Measurements from ENCODE around the gene GGTA1. TPM values are rescaled to one million over a fixed set of nuclear protein-coding genes. Genes with fewer than 3 reads are reported as not detected.

Gene GGTA1
- total and polyA plus RNA-seq, 2 donors (not counting 1 experiment from before 2014, with no cell fraction given) = not detected

- Histone ChIP-seq H3K4me1 (ENCODE audit: control insufficient read depth, extremely low read depth, insufficient read depth, low read length) (no peaks in the 10 kb centered on the region), H3K9me3 (ENCODE audit: control insufficient read depth, insufficient read depth, low read depth, low read length) (no peaks in the 10 kb centered on the region), H4K20me1 (ENCODE audit: control insufficient read depth, extremely low read depth, insufficient read depth, low read length) (no peaks in the 10 kb centered on the region), H3K4me3 (replicated peaks in 1 of 4; ENCODE audit: control extremely low read depth in 1 of 4, insufficient read depth in 1 of 4, low read depth in 3 of 4, low read length in 4 of 4) (no peak overlapping the region), H3K27ac (ENCODE audit: insufficient read depth, low read length) (no peak overlapping the region), H2AFZ (ENCODE audit: low read length) (no peak overlapping the region), H3K36me3 (ENCODE audit: control insufficient read depth, insufficient read depth, low read length) (no peaks in the 10 kb centered on the region), H3K79me2 (ENCODE audit: control insufficient read depth, insufficient read depth, low read length) (no peaks in the 10 kb centered on the region), H3K9ac (ENCODE audit: insufficient read depth, low read length) (no peak overlapping the region), H3K4me2 (ENCODE audit: extremely low read depth, insufficient read depth, low read length) (no peak overlapping the region), H3K27me3 (ENCODE audit: control insufficient read depth, insufficient read depth, low read length) (peaks cover 13% of the 10 kb centered on the region)
- TF ChIP-seq CTCF (conservative IDR thresholded peaks at IDR 0.05 in 1 of 2, IDR thresholded peaks at IDR 0.05 in 1 of 2; ENCODE audit: low read depth in 1 of 2, low read length in 2 of 2) (no peak), EZH2 (IDR thresholded peaks at IDR 0.05; ENCODE audit: low read length, missing control alignments) (no peak)
- DNase-seq (ENCODE audit: low read depth in 2 of 2) = no peak
Observed at GRCh38 chr9:121538221-121538620, 38.6 kb upstream of the GGTA1 start.

DNA sequence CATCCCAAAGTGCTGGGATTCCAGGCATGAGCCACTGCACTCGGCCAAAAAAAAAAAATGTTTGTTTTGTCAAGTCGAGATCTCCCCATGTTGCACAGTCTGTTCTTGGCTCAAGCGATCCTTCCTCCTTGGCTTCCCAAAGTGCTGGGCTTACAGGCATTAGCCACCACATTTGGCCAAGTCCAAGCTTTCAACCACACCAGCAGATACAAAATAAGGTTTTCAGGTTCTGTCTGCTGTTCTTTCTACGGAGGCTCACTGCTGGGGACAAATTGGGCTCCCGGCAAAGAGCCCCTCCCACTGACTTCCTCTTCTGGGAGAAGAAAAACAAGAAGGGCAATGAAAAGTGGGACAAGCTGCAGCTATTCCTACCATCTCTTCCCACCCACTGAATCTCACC, 37.6 kb upstream of the GGTA1 start:
- TF ChIP-seq CTCF (conservative IDR thresholded peaks at IDR 0.05 in 1 of 2, IDR thresholded peaks at IDR 0.05 in 1 of 2; ENCODE audit: low read depth in 1 of 2, low read length in 2 of 2) (no peak), EZH2 (IDR thresholded peaks at IDR 0.05; ENCODE audit: low read length, missing control alignments) (no peak)
- no peak overlapping the region for H3K27ac ChIP-seq (ENCODE audit: insufficient read depth, low read length)
- no peak overlapping the region for H3K4me3 ChIP-seq (replicated peaks in 1 of 4; ENCODE audit: control extremely low read depth in 1 of 4, insufficient read depth in 1 of 4, low read depth in 3 of 4, low read length in 4 of 4)
- no peak for DNase-seq (ENCODE audit: low read depth in 2 of 2)
- H3K4me2 ChIP-seq (ENCODE audit: extremely low read depth, insufficient read depth, low read length) = no peak overlapping the region
- no peaks in the 10 kb centered on the region for H3K36me3 ChIP-seq (ENCODE audit: control insufficient read depth, insufficient read depth, low read length)
- no peaks in the 10 kb centered on the region for H3K4me1 ChIP-seq (ENCODE audit: control insufficient read depth, extremely low read depth, insufficient read depth, low read length)
- no peaks in the 10 kb centered on the region for H3K9me3 ChIP-seq (ENCODE audit: control insufficient read depth, insufficient read depth, low read depth, low read length)
- H4K20me1 ChIP-seq (ENCODE audit: control insufficient read depth, extremely low read depth, insufficient read depth, low read length) = no peaks in the 10 kb centered on the region
- no peak overlapping the region for H3K9ac ChIP-seq (ENCODE audit: insufficient read depth, low read length)
- peaks cover 13% of the 10 kb centered on the region for H3K27me3 ChIP-seq (ENCODE audit: control insufficient read depth, insufficient read depth, low read length)
- H3K79me2 ChIP-seq (ENCODE audit: control insufficient read depth, insufficient read depth, low read length) = no peaks in the 10 kb centered on the region
- no peak overlapping the region for H2AFZ ChIP-seq (ENCODE audit: low read length)

DNA sequence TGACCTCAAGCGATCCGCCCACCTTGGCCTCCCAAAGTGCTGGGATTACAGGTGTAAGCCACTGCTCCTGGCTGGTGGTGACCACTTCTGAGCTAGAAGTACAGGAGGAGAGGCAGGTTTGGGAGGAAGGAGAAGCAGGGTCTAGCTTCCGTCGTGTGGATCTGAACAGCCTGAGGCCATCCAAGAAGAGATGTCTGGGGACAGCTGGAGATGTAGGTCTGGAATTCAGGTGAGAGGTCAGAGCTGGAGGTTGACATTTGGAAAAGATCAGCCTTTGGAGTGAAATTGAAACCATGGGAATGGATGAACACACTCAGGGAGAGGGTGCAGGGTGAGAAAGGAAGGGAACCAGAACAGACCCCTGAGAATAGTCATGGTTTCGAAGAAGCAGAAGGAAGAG, 33.2 kb upstream of the GGTA1 start:
- H4K20me1 ChIP-seq (ENCODE audit: control insufficient read depth, extremely low read depth, insufficient read depth, low read length) = no peaks in the 10 kb centered on the region
- H3K9me3 ChIP-seq (ENCODE audit: control insufficient read depth, insufficient read depth, low read depth, low read length) = no peaks in the 10 kb centered on the region
- H3K4me1 ChIP-seq (ENCODE audit: control insufficient read depth, extremely low read depth, insufficient read depth, low read length) = peaks cover 6% of the 10 kb centered on the region
- TF ChIP-seq CTCF (conservative IDR thresholded peaks at IDR 0.05 in 1 of 2, IDR thresholded peaks at IDR 0.05 in 1 of 2; ENCODE audit: low read depth in 1 of 2, low read length in 2 of 2) (no peak), EZH2 (IDR thresholded peaks at IDR 0.05; ENCODE audit: low read length, missing control alignments) (no peak)
- H3K27ac ChIP-seq (ENCODE audit: insufficient read depth, low read length) = no peak overlapping the region
- H3K4me3 ChIP-seq (replicated peaks in 1 of 4; ENCODE audit: control extremely low read depth in 1 of 4, insufficient read depth in 1 of 4, low read depth in 3 of 4, low read length in 4 of 4) = no peak overlapping the region
- no peak overlapping the region for H3K9ac ChIP-seq (ENCODE audit: insufficient read depth, low read length)
- no peak for DNase-seq (ENCODE audit: low read depth in 2 of 2)
- H3K27me3 ChIP-seq (ENCODE audit: control insufficient read depth, insufficient read depth, low read length) = peaks cover under 1% of the 10 kb centered on the region
- H3K4me2 ChIP-seq (ENCODE audit: extremely low read depth, insufficient read depth, low read length) = no peak overlapping the region
- no peaks in the 10 kb centered on the region for H3K36me3 ChIP-seq (ENCODE audit: control insufficient read depth, insufficient read depth, low read length)
- no peak overlapping the region for H2AFZ ChIP-seq (ENCODE audit: low read length)
- H3K79me2 ChIP-seq (ENCODE audit: control insufficient read depth, insufficient read depth, low read length) = no peaks in the 10 kb centered on the region

Data from fibroblast of lung (primary cell).